ENCODE measurements around the gene BATF. TPM values are rescaled to one million over a fixed set of nuclear protein-coding genes. Genes with fewer than 3 reads are reported as not detected.

The BATF gene
- total RNA-seq, 2 experiments from 2014 or later = 39.4 to 41.0 TPM

DNA sequence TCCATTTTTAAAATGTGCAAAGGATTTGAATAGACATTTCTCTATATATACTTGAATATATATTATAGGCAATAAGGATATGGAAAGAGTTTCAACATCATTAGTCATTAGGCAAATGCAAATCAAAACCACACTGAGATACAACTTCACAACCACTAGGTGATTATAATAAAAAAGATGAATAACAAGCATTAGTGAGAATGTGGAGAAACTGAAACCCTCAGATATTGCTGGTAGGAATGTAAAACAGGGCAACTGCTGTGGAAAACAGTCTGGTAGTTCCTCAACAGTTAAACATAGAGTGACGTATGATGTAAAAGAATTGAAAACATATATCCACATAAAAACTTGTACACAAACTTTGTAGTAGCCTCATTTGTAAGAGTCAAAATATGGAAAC lies 11.7 kb upstream of the BATF start:
- ChIA-PET CTCF (no interaction called here), POLR2A (no interaction called here)
- no peak for DNase-seq
- H3K4me3 Mint-ChIP-seq = no peak overlapping the region
- peaks cover 2% of the 10 kb centered on the region for H3K27me3 Mint-ChIP-seq
- peaks cover 33% of the 10 kb centered on the region for H3K9me3 Mint-ChIP-seq
- no peak overlapping the region for H3K27ac Mint-ChIP-seq
- peaks cover 15% of the 10 kb centered on the region for H3K36me3 Mint-ChIP-seq (ENCODE audit: low read depth)
- H3K4me1 Mint-ChIP-seq = peaks cover 6% of the 10 kb centered on the region

DNA sequence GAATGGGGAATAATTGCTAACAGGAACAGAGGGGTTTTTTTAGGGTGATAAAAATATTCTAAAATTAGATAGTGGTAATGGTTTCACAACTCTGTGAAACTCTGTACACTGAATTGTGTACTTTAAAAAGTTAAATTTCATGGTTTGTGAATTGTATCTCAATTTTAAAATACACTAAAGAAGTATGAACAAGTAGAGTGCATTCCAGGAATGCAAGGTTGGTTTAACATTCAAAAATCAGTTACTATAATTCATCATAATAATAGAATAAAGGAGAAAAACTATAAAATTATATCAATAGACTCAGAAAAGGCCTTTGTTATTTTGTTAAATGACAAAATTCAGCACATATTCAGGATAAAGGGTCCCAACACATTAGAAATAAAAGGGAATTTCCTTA lies 11.1 kb upstream of the BATF start:
- Mint-ChIP-seq H3K27me3 (peaks cover 2% of the 10 kb centered on the region), H3K9me3 (peaks cover 31% of the 10 kb centered on the region), H3K27ac (no peak overlapping the region), H3K36me3 (ENCODE audit: low read depth) (peaks cover 15% of the 10 kb centered on the region), H3K4me3 (no peak overlapping the region), H3K4me1 (peaks cover 12% of the 10 kb centered on the region)
- ChIA-PET CTCF (interaction anchor here (0.6 to 3.0 kb wide), 4 partner anchors 10 to 580 kb away, joined by 3 to 11 read pairs (median 8); partner anchors contain the start of gene BATF), POLR2A (no interaction called here)
- no peak for DNase-seq

DNA sequence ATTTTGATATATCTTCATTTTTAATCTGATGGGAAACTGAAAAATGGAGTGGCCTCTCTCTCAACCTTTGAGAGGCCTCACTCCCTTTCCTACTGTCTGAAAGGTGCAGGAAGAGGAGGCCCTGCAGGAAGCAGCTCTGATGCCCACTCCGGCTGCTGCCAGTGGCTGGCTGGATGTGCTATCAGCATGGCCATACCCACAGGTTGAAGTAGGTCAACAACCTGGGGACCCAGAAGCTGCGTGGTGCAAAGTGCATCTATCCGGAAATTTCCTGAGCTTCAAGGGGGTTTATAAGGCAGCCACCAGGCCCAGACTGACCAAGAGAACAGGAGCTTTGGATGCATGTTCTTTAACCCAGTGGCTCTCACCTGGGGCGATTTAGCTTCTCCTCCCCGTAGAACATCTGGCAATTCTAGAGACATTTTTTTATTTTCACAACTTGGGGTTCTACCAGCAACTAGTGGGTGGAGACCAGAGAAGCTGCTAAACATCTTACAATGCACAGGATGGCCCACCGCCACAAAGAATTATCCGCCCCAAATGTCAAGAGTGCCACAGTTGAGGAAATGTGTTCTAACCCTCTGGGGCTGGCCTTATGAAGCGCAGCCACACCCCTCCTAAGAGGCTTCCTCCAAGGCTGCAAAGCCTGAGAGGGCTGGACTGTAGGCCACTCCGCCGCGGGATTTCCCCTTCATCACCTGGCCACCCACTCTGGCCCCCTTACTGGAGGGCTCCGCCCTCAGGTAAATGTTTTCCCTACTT lies 8.2 kb upstream of the BATF start:
- Mint-ChIP-seq H3K4me1 (peaks cover 24% of the 10 kb centered on the region), H3K27ac (no peak overlapping the region), H3K27me3 (no peaks in the 10 kb centered on the region), H3K4me3 (no peak overlapping the region), H3K9me3 (peaks cover 24% of the 10 kb centered on the region), H3K36me3 (ENCODE audit: low read depth) (peaks cover 15% of the 10 kb centered on the region)
- POLR2A ChIA-PET = interaction anchor here (0.7 kb wide), 1 partner anchor 592 kb away, joined by 3 read pairs; no protein-coding TSS in a partner anchor
- CTCF ChIA-PET = interaction anchor here (0.7 to 3.0 kb wide), 8 partner anchors 10 to 60 kb away, joined by 4 to 13 read pairs (median 7); no protein-coding TSS in a partner anchor
- DNase-seq = no peak

DNA sequence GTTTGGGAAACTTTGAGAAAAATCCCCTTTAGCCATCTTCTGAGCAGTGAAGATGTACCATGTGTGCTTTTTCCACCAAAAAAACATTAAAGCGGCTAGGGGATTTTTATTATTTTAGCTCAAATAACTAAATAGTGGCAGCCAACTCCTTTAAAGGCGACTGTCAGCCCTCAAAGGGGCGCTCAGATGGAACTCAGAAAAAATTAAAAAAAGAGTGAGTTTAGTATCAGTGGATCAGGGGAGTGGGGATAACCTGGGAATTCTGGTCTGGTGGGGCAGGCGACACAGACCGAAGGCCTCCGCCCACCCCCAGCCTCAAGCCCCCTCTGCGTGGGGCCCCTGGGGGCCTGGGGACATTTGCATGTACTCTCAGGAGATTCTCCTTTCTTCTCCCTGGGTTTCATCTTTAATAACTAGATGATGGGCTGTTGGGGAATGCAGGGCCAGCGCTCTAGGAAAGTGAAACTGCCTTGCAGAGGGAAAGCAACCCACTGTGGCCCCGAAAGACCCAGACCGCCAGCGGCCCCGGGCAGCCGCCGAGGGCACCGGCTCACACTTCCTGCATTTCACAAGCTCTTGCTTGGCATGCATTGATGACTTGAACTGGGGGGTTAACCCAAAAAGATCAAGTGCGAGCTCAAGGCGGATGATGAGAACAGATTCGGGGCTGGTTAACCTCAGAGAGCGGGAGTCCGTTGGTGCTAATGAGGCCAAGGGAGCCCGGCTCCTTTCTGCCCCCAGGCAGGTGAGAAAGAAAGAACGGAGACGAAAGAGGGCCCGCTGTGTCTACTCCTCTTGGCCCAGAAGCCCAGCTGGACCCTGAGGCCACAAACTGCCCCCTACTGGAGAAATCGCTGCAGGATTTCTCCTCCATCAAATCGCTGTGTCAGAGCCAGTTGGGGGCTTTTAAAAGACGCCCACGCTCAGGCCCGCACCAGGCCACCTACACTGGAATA lies 7.3 kb upstream of the BATF start:
- peak overlapping the region; percentile 91 for H3K27ac Mint-ChIP-seq
- ChIA-PET POLR2A (interaction anchor here (0.6 kb wide), 1 partner anchor 645 kb away, joined by 4 read pairs; no protein-coding TSS in a partner anchor), CTCF (interaction anchor here (1.0 to 2.6 kb wide), 6 partner anchors 11 to 209 kb away, joined by 3 to 13 read pairs (median 7); no protein-coding TSS in a partner anchor)
- peak overlapping the region; percentile 70 for H3K4me3 Mint-ChIP-seq
- peak; percentile 41 for DNase-seq
- H3K36me3 Mint-ChIP-seq (ENCODE audit: low read depth) = peaks cover 15% of the 10 kb centered on the region
- H3K4me1 Mint-ChIP-seq = peaks cover 27% of the 10 kb centered on the region
- H3K9me3 Mint-ChIP-seq = peaks cover 21% of the 10 kb centered on the region
- H3K27me3 Mint-ChIP-seq = no peaks in the 10 kb centered on the region

DNA sequence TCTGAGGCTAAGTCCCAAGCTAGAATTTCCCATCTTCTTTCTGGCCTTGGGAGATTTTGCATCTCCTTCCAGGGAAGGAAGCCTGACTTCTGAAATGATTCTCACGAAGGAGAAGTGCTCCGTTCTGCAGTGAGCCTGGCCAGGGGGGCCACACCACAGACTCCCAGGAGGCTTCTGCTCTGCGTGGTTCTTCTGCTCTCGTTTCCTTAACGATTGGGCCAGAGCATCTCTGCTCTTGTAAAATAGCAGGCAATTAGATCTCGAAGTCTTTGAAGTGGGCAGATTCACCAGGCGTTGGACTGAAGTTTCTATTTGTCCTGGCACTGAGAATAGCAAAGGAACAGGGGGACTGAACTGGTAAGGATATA lies 6.7 kb upstream of the BATF start:
- Mint-ChIP-seq H3K4me3 (peak overlapping the region; percentile 70), H3K9me3 (peaks cover 16% of the 10 kb centered on the region), H3K27me3 (no peaks in the 10 kb centered on the region), H3K27ac (peak overlapping the region; percentile 3), H3K36me3 (ENCODE audit: low read depth) (peaks cover 11% of the 10 kb centered on the region), H3K4me1 (peaks cover 34% of the 10 kb centered on the region)
- no peak for DNase-seq
- ChIA-PET POLR2A (interaction anchor here (0.6 kb wide), 1 partner anchor 646 kb away, joined by 4 read pairs; no protein-coding TSS in a partner anchor), CTCF (interaction anchor here (1.0 to 2.5 kb wide), 5 partner anchors 10 to 210 kb away, joined by 3 to 13 read pairs (median 7); no protein-coding TSS in a partner anchor)

DNA sequence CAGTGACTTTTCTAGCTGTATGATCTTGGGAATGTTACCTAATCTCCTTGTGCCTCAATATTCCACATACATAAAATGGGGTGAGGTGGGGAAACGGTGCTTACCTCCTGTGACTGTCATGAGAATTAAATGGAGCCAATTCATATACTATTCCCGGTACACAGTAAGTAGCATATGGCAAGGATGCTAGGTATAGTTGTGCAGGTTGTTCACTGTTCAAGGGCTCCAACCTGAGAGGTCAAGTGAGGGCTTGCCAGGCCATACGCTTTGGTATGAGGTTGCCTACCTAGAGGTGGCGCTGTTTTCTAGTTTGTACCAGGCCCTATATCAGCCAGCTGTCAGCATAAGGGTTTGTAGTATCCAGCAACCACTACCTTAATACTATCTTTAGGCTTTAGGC lies 3.6 kb upstream of the BATF start:
- H3K9me3 Mint-ChIP-seq = no peaks in the 10 kb centered on the region
- H3K27ac Mint-ChIP-seq = no peak overlapping the region
- H3K36me3 Mint-ChIP-seq (ENCODE audit: low read depth) = peaks cover 12% of the 10 kb centered on the region
- H3K4me3 Mint-ChIP-seq = no peak overlapping the region
- H3K4me1 Mint-ChIP-seq = peaks cover 59% of the 10 kb centered on the region
- ChIA-PET CTCF (interaction anchor here (0.6 to 13.6 kb wide), 13 partner anchors 8 to 270 kb away, joined by 3 to 101 read pairs (median 4); no protein-coding TSS in a partner anchor), POLR2A (no interaction called here)
- no peaks in the 10 kb centered on the region for H3K27me3 Mint-ChIP-seq
- DNase-seq = peak; percentile 41

DNA sequence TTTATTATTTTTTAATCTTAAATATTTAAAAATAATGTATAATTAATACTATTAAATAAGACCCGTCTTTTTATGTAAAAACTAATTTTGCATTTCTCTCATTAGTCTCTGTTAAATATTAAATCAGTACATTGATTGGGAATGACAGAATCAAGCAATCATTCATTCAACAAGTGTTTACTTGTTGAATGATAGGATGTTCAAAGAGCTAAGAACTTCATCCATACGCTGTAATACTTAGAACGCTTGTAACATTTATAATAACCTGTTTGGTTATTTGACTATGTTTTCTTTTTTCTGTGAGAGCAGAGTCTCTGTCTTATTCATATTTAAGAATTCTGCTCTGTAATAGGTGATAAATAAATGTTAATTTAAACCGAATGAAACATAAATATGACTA lies 2.9 kb upstream of the BATF start:
- no peak overlapping the region for H3K27ac Mint-ChIP-seq
- ChIA-PET POLR2A (no interaction called here), CTCF (interaction anchor here (0.9 to 13.6 kb wide), 7 partner anchors 8 to 271 kb away, joined by 3 to 101 read pairs (median 7); no protein-coding TSS in a partner anchor)
- H3K27me3 Mint-ChIP-seq = no peaks in the 10 kb centered on the region
- peaks cover 20% of the 10 kb centered on the region for H3K36me3 Mint-ChIP-seq (ENCODE audit: low read depth)
- no peaks in the 10 kb centered on the region for H3K9me3 Mint-ChIP-seq
- H3K4me3 Mint-ChIP-seq = no peak overlapping the region
- no peak for DNase-seq
- H3K4me1 Mint-ChIP-seq = peaks cover 67% of the 10 kb centered on the region

DNA sequence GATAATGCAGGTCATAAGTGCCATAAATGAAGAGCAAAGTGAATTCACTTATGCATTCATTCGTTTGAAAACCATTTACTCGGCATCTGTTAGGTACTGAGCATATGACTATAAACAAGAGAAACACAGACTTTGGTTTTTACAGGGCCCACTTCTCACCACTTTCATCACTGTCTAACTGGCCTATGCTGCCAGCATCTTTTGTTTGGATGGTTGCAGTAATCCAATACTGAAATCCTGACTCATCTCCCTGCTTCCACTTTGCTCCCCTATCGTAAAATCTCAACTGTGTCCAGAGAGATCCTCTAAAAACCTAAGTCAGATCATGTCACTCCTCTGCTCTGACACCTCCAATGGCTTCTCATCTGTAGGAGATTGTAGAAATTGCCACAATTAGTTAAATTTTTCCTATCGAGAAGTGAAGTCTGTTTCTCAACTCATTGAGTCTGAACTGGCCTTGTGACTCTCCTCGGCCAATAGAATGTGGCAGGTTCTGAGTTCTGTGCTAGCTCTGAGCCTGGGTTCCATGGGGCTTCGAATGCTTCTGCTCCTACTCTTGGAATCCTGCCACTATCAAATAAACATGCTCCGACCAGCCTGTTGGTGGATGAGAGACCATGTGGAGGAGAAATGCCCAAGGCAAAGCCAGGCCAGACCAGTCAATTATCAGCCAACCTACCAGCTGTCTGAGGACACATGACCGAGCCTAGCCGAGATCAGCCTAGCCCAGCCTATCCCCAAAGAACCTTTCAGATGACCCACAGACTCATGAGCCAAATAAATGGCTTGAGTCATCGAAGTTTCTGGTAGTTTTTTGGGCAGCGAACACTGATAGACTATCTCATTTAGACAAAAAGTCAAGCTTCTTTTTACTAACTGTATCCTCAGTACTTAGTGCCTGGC lies 2.2 kb upstream of the BATF start:
- Mint-ChIP-seq H3K9me3 (no peaks in the 10 kb centered on the region), H3K36me3 (ENCODE audit: low read depth) (peaks cover 26% of the 10 kb centered on the region), H3K27ac (peak overlapping the region; percentile 57), H3K4me3 (no peak overlapping the region), H3K27me3 (no peaks in the 10 kb centered on the region), H3K4me1 (peaks cover 71% of the 10 kb centered on the region)
- ChIA-PET CTCF (interaction anchor here (0.7 to 13.6 kb wide), 9 partner anchors 8 to 134 kb away, joined by 4 to 101 read pairs (median 5); no protein-coding TSS in a partner anchor), POLR2A (no interaction called here)
- no peak for DNase-seq

DNA sequence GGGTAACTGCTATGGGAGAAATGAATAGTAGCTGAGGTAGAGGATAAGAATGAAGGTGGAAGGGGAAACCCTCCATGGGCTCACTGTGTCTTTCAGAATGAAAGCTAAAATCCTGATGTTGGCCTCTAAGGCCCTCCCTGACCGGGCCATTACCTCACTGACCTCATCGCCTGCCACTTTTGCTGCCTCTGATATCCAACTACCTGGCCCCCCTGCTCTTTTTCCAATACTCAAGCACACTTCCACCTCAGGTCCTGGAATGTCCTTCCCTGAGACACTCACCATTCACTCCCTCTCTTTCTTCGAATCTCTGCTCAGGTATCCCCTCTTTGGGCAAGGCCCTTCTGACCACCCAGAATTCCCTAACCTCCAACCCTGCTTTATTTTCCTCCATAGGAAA lies 1.4 kb upstream of the BATF start:
- Mint-ChIP-seq H3K27me3 (no peaks in the 10 kb centered on the region), H3K4me1 (peaks cover 71% of the 10 kb centered on the region), H3K36me3 (ENCODE audit: low read depth) (peaks cover 34% of the 10 kb centered on the region), H3K9me3 (no peaks in the 10 kb centered on the region), H3K27ac (peak overlapping the region; percentile 96), H3K4me3 (peak overlapping the region; percentile 28)
- no peak for DNase-seq
- ChIA-PET CTCF (interaction anchor here (0.7 to 13.6 kb wide), 8 partner anchors 8 to 134 kb away, joined by 4 to 101 read pairs (median 6); no protein-coding TSS in a partner anchor), POLR2A (interaction anchor here (0.6 kb wide), 1 partner anchor 32 kb away, joined by 5 read pairs; no protein-coding TSS in a partner anchor)

DNA sequence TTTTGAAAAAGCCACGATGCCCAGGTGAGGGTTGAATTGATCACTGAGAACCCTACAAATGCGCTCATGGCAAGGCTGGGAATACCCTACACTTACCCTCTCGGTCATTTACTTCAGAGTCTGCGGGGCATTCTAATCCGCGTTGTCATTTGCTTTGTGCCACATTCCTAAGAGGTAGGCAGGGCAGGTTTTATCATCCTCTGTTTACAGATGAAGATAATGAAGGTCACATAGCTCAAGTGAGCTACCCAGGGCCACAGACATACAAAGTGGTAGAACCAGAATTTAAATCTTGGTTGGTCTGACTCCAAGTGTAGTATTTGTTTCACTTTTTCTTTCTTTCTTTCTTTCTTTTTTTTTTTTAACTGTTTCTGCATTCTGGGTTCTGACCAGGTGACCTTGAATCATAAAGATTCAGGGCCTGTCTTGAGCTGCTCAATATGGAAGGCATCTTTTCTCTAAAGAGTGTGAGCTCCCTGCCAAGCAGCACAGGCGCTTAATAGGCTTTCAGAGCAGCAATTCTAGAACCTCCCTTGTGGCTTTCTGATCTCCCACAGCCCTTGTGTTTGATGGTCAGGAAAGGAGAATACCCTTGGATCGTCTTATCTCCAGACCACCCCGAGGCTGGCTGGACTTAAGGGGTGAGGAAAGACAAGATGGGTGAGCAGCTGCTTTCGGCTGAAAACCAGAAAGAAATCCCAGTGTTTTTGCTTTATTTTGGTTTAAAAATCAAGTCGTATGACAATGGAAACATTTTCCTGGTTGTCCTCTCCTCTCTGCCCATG lies 662 bp upstream of the BATF start:
- Mint-ChIP-seq H3K36me3 (ENCODE audit: low read depth) (peaks cover 42% of the 10 kb centered on the region), H3K4me1 (peaks cover 74% of the 10 kb centered on the region), H3K27me3 (no peaks in the 10 kb centered on the region), H3K4me3 (peak overlapping the region; percentile 93), H3K9me3 (no peaks in the 10 kb centered on the region), H3K27ac (peak overlapping the region; percentile 96)
- peak; percentile 26 for DNase-seq
- ChIA-PET POLR2A (interaction anchor here (0.6 to 1.0 kb wide), 3 partner anchors 29 to 40 kb away, joined by 3 to 5 read pairs (median 3); no protein-coding TSS in a partner anchor), CTCF (interaction anchor here (0.6 to 13.6 kb wide), 10 partner anchors 8 to 133 kb away, joined by 3 to 101 read pairs (median 6); no protein-coding TSS in a partner anchor)

DNA sequence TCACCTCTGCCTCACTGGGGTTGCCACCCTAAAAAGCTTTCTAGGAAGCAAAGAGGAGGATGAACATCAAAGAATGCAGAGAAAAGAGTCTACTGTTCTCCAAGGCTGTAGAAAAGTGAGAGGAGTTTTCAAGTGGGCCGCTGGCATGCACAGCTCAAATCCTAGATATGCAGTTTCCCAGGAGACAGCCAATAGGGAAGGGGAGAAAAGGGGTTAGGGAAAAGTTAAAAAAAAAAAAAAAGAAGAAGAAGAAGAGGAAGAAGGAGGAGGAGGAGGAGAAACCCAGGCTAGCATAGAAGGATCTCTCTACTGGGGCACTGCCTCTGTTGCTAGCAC lies 682 bp downstream of the BATF start:
- H3K27ac Mint-ChIP-seq = peak overlapping the region; percentile 96
- H3K4me3 Mint-ChIP-seq = peak overlapping the region; percentile 93
- no peaks in the 10 kb centered on the region for H3K9me3 Mint-ChIP-seq
- ChIA-PET CTCF (interaction anchor here (0.6 to 13.6 kb wide), 7 partner anchors 10 to 131 kb away, joined by 3 to 101 read pairs (median 5); partner anchors contain the start of gene FLVCR2), POLR2A (no interaction called here)
- H3K4me1 Mint-ChIP-seq = peaks cover 83% of the 10 kb centered on the region
- no peaks in the 10 kb centered on the region for H3K27me3 Mint-ChIP-seq
- H3K36me3 Mint-ChIP-seq (ENCODE audit: low read depth) = peaks cover 54% of the 10 kb centered on the region
- no peak for DNase-seq
